HG03460 (cell line): ENCODE results near the gene PTPN4.
A peak's percentile ranks its signal among the peaks of the same experiment; 100 is the strongest.

ENCODE experiments used
- ATAC-seq: cut with Tn5 transposase; IDR thresholded peaks from one replicate; pipeline ENCODE4 v1.9.1; 2021; ENCODE audit not compliant: unreplicated experiment

Gene PTPN4

DNA sequence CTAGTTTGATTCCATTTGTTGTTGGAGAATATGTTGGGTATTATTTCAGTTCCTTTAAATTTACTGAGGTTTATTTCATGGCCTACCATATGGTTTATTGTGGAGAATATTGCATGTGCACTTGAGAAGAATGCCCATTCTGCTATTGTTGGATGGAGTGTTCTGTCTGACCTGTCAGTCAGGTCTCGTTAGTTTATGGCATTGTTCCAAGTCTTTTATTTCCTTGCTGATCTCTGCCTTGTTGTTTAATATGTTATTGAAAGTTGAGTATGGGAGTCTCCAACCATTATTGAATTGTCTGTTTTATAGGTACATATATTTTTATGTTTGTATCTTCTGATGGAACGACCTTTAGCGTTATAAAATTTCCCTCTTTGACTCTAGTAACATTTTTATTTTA is 86.3 kb downstream of the PTPN4 start:
- ATAC-seq, result no peak

DNA sequence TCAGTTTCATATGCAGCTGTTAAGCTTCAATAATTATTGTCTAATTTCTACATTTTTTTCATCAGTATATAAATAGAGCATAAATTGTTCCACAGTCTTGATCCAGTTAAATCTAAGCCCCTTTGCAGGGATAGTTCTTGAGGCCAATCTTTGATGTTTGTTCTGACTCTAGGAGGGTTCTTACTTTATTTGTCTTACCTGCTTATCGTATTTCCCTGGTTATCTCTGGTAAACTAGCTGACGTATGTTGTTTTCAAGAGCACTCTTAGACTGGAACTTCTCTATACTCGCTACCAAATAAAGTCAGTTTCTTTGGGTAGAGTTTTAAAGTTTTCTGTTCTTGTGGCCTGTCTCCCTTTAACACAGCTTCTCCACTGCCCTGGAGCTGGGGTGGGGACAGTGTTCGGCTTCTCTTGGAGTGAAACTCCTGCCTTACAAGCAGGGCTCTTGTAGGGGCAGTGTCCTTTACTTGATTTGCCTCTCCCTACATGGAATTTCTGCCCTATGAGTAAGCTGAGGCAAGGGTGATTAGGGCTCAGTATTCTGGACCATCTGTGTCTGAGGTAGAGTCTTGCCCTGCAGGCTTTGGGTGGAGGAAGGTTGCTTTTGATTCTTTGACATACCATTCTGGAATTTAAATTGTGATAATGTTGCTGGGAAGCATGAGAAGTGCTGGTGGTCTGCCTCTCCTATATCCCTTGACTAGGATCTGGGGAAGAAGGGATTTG is 90.3 kb downstream of the PTPN4 start:
- no peak for ATAC-seq

DNA sequence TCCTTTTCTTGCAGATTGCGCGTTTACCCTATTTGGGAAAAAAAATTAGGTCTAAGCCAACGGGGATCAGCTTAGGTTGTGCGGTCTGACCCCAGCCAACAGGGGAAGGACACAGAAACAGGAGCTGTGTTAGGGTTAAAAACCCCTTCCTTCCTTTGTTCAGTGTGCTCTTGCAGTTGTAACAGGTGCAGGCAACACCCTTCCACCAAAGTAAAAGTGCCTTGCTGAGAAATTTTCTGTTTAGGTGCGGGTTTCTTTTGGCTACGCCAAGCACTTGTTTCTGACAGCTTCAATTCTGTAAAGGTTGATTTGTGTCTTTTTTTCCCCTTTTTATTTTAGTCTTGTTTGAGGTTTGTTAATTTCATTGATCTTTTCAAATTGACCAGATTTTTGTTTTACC is 92.5 kb downstream of the PTPN4 start:
- ATAC-seq, result no peak

DNA sequence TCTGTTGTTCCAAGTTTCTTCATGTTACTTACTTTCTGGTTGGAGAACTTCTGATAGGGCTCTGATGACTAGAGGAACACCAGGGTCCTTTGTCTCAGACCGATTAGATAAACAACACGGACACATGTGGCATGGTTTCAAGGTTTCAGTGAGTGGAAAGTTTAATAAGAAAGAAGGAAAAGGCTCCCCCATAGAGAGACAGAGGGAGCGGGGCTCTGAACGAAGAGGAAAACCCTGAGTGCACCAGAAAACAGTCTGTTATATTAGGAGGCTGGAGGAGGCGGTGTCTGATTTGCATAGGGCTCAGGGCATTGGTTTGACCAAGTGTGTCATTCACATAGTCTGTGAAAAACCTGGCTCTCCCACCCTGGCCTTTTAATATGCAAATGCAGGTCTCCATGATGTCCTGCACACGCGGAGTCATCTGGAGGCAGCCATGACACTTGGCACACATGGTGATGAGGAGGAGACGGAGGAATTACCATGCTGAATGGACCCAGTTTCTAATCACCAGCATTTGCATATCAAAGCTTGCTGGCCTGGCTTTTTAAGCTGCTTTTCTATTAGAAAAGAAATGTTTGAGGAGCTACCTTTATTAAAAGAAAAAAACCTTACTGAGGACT is 94.2 kb downstream of the PTPN4 start:
- ATAC-seq, result no peak

DNA sequence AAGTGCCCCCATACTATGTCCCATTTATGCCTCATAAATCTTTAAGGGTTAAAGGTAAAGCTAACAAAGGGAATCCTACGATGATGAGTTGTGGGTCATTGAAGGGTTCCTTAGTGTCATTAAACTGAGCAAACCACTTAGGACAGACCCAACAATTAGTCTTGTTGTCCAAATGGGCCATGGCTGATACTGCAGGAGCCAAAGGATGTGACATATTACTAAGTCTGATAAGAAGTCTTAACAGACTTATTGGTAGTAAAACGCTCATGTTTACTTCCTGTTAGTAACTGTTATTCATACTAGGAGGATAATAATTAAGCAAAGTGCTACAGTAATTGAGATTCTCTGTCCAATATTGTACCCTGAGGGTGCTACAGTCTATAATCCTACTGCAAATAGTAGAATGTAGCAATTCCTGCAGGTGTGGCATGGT is 96.8 kb downstream of the PTPN4 start:
- ATAC-seq, result no peak

DNA sequence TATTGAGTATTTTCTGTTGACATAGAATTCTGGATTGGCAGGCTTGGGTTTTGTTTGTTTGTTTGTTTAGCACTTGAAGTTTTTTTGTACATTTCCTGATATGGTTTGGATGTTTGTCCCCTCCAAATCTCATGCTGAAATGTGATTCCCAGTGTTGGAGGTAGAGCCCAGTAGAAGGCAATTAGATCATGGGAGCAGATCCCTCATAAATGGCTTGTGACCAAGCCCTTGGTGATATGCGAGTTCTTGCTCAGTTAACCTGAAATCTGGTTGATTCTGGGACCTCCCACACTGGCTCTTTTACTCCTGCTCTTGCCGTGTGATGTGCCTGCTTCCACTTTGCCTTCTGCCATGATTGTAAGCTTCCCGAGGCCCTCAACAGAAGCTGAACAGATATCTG is 98.0 kb downstream of the PTPN4 start:
- no peak for ATAC-seq

DNA sequence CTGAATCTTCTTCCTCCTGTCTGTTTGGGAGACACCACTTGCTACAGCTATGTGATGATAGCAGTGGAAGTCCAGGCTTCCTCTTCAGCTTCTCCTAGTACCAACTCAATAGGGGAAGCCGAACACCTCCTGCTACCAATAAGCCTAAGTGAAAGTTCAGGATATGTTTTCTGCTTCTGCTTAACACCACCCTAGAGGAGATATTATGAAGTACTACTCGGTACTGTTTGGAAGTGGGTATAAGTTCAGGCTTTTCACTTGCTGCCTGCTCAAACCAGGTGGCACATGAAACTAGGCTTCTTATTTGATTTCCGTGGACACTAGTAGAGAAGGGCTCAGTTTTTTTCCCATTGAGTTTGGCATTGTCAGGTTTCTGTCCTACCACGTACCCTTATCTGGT is 99.8 kb downstream of the PTPN4 start:
- ATAC-seq, result no peak

DNA sequence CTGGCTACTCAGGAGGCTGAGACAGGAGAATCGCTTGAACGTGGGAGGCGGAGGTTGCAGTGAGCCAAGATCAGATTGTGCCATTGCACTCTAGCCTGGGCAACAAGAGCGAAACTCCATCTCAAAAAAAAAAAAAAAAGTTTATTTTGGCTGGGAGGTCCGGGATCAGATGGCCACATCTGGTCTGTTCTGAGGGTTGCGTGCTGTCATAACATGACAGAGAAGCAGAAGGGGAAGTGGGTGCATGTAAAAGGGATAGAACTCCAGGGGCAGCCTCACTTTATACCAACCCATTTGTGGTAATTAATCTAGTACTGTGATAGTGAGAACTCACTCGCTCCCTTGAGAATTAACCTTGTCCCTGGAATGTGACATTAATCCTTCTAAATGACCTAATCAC is 101.2 kb downstream of the PTPN4 start:
- ATAC-seq, result no peak

DNA sequence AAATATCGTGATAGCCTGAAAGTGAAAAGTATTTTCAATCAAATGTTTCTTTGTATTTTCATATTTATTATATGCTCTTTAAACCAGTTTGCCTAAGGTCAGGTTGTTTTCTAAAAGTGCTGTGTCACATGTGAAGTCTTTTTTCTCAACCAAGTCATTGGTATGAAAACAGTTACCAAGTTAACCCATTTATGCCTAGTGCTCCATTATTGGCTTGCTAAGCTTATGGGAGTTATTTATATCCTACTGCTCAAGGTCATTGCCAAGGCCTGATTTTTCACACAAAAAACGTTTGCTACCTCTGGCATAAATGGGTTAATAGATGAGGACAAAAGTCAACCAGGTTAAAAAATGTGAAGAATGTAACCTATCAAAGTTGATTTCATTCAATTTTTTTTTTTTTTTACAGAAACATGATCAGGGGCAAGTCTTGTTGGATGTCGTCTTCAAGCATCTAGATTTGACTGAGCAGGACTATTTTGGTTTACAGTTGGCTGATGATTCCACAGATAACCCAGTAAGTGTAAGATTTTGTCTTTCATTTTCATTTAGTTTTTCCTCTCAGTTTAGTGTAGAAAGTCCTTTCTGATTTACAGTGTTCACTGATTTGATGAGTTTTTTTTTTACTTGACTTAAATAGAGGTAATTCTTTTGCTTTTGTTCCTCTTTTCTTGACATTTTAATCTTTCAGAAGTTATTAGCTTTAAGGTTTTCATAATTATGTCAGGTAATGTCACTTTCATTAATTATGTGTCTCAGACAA is 102.6 kb downstream of the PTPN4 start:
- ATAC-seq, result peak; percentile 71

DNA sequence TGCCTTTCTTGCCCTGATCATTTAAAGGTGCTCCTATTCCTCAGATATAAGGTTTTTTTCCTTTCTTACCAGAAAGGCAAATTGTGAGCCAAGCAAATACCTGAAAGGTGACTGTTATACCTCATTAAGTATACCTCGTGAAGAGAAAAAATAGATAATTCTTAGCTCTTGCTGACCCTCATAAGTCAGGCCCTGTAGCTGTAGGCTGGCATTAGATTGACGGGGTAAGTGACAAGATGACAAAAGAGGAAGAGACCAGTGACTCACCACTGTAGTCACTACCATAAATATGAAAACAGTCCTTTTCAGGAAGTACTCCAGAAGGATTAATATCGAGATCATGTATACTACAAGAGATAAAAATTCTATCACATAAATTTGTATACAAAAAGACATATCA is 104.6 kb downstream of the PTPN4 start:
- no peak for ATAC-seq

DNA sequence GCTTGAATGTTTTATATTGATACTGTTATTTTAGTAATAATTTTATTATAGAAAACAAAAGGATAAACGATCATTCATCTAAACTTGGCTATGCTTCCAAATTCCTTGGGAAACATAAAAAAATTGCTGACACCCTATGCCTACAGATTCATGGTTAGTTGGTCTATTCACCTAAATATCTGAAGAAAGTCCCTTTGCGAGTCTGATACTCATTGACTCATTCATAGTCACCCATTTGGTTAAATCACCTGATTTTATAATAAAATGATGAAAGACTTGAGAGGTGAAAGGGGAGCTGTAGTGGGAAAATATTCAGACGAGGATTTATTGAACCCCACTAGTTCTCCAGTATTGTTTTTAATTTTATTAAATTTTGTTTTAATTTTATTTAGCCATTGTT is 112.0 kb downstream of the PTPN4 start:
- ATAC-seq, result no peak

DNA sequence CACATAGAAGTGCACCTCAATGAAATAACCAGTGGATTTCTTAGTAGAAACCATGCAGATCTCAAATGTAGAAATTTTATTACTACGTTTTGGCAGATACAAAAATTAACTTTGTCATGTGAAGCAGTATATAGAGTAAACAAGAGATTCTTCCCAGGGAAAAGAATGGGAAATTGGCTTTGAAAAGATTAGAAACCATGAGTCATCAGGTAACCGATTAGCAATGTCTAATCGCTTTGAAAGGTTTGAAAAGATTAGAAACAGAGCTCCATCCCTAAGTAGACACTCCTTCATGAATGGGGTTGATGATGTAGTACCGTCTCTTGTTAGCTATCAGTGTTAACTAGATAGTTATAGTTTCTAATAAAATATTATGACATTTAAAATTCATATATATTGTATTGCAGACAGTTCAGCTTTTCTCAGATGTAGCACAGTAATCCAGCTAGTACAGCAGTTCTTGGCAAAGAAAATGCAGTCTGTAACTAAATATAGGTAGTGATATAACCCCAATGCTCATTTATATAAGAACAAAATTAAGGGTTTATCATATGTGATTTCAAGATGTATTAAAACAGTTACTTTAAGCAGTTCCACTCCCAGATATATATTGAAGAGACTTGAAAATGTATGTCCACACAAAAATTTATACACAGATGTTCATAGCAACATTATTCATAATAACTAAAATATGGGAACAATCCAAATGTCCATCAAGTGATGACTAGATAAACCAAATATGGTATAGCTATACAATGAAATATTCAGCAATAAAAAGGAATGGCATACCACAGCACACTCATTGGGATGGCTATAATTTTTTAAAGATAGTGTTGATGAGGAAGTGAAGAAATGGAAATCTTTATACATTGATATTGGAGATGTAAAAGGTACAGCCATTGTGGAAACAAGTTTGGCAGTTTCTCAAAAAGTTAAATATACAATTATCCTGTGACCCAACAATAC is 113.9 kb downstream of the PTPN4 start:
- ATAC-seq, result no peak

DNA sequence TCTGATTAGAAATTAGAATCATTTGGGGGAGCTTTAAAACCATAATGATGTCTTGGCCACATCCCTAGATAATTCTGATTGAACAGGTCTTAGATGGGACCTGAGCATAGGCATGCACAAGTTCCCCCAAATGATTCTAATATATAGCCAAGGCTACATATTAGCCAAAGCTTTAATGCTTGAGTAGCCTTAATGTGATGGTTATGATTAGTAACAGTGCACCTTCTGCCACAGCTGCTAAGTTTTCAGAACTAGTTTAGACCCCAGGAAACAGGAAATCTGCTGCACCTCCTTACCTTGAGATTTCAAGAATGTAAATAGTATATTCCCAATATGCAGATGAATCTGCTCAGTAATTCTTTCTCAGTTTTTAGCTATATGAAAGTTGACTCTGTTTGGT is 119.8 kb downstream of the PTPN4 start:
- peak; percentile 77 for ATAC-seq

DNA sequence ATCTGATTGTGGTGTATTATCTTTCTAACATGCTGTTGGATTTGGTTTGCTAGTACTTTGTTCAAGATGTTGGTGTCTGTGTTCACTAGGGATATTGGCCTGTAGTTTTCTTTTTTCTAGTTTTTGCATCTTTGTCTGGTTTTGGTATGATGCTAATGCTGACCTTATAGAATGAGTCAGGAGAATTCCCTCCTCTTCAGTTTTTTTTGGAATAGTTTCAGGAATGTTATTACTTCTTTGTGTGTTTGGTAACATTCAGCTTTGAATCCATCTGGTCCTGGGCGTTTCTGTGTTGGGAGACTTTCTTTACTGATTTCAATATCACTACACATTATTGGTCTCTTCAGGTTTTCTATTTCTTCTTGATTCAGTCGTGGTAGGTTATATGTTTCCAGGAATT is 129.0 kb downstream of the PTPN4 start:
- no peak for ATAC-seq

DNA sequence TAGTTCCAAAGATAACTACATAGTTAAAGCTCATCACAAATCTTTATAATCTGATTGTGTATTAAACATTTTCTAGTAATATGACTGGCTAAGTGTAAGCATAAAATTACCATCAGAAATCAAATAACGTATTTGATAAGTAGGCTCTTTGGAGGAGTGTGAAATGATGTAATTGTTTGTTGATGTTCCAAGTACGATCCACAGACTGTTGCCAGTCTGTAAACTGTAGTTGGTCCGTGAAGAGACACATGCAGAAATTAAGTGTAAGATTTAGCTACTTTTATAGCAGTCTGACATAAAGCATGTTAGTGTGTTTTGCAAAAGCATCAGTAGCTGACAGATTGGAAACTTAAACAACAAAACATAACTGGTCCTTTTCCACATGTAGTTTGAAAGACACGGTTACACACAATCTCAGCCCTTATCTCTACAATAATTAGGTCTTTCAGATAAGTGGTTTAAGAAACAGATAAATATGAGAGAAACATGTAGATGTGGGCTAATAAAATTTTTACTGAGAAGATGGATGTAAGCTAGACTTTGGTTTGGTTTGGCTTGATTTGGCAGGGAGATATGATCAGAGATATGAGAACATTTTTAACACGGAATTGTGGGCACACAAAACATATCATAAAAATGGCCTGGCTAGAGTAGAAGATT is 138.1 kb downstream of the PTPN4 start:
- ATAC-seq, result no peak

DNA sequence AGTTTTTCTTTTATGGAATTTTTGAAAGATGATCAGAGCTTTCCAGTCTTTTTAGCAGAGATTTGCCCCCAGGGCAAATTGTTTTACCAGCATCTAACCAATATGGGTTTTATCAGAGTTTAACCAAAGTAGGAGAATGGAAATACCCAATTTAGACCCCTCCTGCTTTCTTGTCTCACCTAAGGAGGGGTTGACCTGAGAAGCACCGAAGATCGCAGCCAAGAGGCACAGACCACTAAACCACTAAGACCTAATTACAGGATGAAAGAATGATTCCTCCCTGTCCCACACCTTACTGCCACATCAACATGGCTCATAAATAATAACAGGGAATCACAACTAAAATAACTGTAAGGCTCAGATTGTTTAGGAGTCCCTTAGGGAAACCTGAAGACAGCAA is 141.3 kb downstream of the PTPN4 start:
- ATAC-seq, result no peak

DNA sequence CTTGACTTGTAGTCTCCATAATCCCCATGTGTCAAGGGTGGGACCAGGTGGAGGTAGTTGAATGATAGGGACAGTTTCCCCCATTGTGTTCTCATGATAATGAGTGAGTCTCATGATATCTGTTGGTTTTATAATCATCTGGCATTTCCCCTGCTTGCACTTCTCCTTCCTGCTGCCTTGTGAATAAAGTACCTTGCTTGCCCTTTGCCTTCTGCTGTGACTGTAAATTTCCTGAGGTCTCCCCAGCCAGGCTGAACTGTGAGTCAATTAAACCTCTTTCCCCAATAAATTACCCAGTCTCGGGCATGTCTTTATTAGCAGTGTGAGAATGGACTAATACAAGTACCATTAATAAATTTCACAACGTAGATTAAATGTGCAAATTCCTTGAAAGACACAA is 150.8 kb downstream of the PTPN4 start:
- ATAC-seq, result no peak

DNA sequence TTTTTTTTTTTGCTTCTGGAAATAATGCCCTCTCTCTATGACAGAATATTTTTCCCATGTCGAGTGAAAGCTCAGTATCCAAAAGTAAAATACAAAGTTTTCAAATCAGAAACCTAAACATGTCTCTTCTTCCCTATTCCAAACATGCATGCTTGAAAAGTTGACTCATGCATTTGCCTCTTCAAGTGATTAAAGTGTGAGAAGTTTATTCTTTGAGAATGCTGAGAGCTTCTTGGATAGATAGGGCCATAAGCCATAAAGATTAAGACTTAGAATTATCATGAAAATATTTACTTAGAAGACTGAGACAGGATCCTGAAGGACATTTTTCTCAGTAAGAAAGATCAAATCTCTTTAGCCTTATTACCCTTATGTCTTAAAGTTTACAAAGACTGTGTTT is 154.5 kb downstream of the PTPN4 start:
- ATAC-seq, result no peak

DNA sequence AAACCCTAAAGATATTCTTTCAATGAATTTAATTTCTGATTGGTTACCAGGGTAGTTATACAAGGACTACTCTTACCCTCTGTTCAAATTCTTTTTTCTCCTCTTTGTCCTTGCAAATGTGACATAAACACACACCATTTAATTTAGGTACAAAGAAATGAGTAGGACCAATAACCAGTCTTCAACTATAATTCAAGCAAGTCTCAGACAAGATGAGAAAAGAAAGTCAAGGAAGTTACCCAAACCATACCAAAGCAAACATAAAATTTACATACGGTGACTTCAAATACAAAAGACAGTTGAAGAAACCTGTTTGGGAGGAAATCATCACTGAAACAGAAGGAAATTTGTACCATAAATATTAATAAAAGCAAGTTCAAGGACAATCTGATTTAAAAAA is 162.1 kb downstream of the PTPN4 start:
- ATAC-seq, result no peak

DNA sequence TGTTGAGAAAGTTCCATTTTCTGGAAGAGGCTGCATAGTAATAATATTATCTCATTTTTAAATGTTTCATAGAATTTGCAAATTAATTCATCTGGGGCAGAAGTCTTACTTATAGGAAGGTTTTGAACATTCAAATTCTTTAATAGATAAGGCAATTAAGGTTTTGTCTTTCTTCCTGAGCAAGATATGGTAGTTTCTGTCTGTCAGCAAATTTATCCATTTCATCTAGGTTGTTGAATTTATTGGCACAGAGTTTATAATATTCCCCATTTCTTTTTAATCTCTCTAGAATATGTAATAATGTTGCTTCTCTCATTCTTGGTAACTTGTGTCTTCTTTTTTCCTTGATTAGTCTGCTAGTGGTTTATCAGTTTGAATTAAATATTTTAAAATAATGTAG is 163.0 kb downstream of the PTPN4 start:
- no peak for ATAC-seq

DNA sequence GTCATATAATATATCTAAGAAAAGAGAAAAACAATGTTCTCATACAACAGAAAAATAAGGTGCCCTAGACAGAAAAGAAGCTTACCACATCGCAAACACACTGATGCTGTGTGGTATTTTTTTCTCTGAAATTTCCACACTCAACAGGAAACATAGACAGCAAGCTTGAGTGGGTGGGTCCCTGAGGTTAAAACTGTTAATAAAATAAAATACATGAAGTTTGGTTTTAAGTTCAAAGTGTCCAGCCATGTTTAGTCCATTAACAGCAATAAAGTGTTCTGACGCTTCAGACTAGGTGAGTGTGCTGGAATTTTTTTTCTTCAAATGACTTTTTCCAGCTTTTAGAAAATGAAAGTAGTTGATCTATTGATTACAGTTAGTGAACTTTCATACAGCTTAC is 169.8 kb downstream of the PTPN4 start:
- ATAC-seq, result no peak
